IMR-90 (cell line): Measurements from ENCODE around the gene CPED1. TPM values are rescaled to one million over a fixed set of nuclear protein-coding genes. Genes with fewer than 3 reads are reported as not detected.

Experiments
- ATAC-seq: fragments of 200-7000 bp; cut with Tn5 transposase; 2 replicates; pipeline ENCODE4 v1.9.1; 2020; ENCODE audit warnings: low read depth, mild to moderate bottlenecking, moderate library complexity
- BruUV-seq: library from RNA; stranded (reverse); fragments of 400-500 nt; replicated peaks from 2 replicates; lab custom pipeline; 2021; lab: Mats Ljungman, UMichigan
- CTCF ChIA-PET: fragments of 300-600 bp; formaldehyde crosslinking; extraction: SDS; loops from one replicate; lab custom pipeline; 2021; ENCODE audit warnings: antibody characterized with exemption; lab: Yijun Ruan, JAX
- POLR2A ChIA-PET: fragments of 300-600 bp; sonication (Branson Sonifier 250); formaldehyde crosslinking; loops from one replicate; lab custom pipeline; 2022; ENCODE audit warnings: antibody characterized with exemption; ENCODE audit not compliant: unreplicated experiment; lab: Charles Lee
- DNase-seq: peaks from one replicate; pipeline ENCODE4 v3.0.0; 2013
- H2AFZ ChIP-seq: replicated peaks from 2 replicates; pipeline ENCODE3; 2013; ENCODE audit warnings: low read length, mild to moderate bottlenecking; ENCODE audit not compliant: poor library complexity
- H2AK5ac ChIP-seq: 2 replicates; pipeline ENCODE4 v1.6.1; 2013; ENCODE audit warnings: low read depth, low read length, inconsistent platforms
- H2AK9ac ChIP-seq: replicated peaks from 2 replicates; pipeline ENCODE3; 2013; ENCODE audit warnings: mild to moderate bottlenecking, low read depth, low read length, moderate library complexity; ENCODE audit not compliant: poor library complexity
- H2BK120ac ChIP-seq: 2 replicates; pipeline ENCODE4 v1.6.1; 2013; ENCODE audit warnings: low read depth, low read length, inconsistent platforms
- H2BK15ac ChIP-seq: 3 replicates; pipeline ENCODE4 v1.6.1; 2013; ENCODE audit warnings: low read depth, low read length, inconsistent platforms
- H2BK20ac ChIP-seq: 2 replicates; pipeline ENCODE4 v1.6.1; 2013; ENCODE audit warnings: low read depth, mild to moderate bottlenecking, inconsistent platforms, low read length, moderate library complexity
- H2BK5ac ChIP-seq: 2 replicates; pipeline ENCODE4 v1.6.1; 2013; ENCODE audit warnings: mild to moderate bottlenecking, low read depth, low read length, inconsistent platforms; ENCODE audit not compliant: poor library complexity, severe bottlenecking
- H3K14ac ChIP-seq: replicated peaks from 2 replicates; pipeline ENCODE4 v1.6.1; 2013; ENCODE audit warnings: low read depth, low read length, inconsistent platforms
- H3K18ac ChIP-seq: 2 replicates; pipeline ENCODE4 v1.6.1; 2013; ENCODE audit warnings: low read depth, low read length, control low read depth
- H3K23ac ChIP-seq: 2 replicates; pipeline ENCODE4 v1.6.1; 2013; ENCODE audit warnings: low read depth, low read length, inconsistent platforms
- H3K27ac ChIP-seq: 2 replicates; pipeline ENCODE4 v1.5.1; 2013; ENCODE audit warnings: mild to moderate bottlenecking, control low read depth, low read length; ENCODE audit not compliant: insufficient read depth
- H3K27me3 ChIP-seq: 2 replicates; pipeline ENCODE4 v1.6.1; 2013; ENCODE audit warnings: low read length; ENCODE audit not compliant: control insufficient read depth, insufficient read depth
- H3K36me3 ChIP-seq: 2 replicates; pipeline ENCODE4 v1.6.1; 2013; ENCODE audit warnings: low read length, mixed read lengths; ENCODE audit not compliant: control insufficient read depth, insufficient read depth
- H3K4ac ChIP-seq: 2 replicates; pipeline ENCODE4 v1.6.1; 2013; ENCODE audit warnings: low read depth, low read length, inconsistent platforms
- H3K4me1 ChIP-seq: 2 replicates; pipeline ENCODE4 v1.6.1; 2013; ENCODE audit warnings: low read length, mixed read lengths; ENCODE audit not compliant: control insufficient read depth, insufficient read depth
- H3K4me2 ChIP-seq: 2 replicates; pipeline ENCODE4 v1.6.1; 2013; ENCODE audit warnings: low read depth, mild to moderate bottlenecking, control low read depth, low read length, moderate library complexity
- H3K4me3 ChIP-seq: 2 replicates; pipeline ENCODE4 v1.5.1; 2013; ENCODE audit warnings: low read depth, mild to moderate bottlenecking, control low read depth, low read length, moderate library complexity; ENCODE audit not compliant: insufficient read depth
- H3K56ac ChIP-seq: 2 replicates; pipeline ENCODE4 v1.6.1; 2013; ENCODE audit warnings: low read length, inconsistent platforms; ENCODE audit not compliant: insufficient read depth; ENCODE audit errors: extremely low read depth
- H3K79me1 ChIP-seq, 2 experiments: 2 replicates each; pipeline ENCODE4 v1.6.1; 2013; ENCODE audit warnings: low read length in 2 of 2, inconsistent platforms in 1 of 2, low read depth in 1 of 2
- H3K9ac ChIP-seq: 2 replicates; pipeline ENCODE4 v1.6.1; 2013; ENCODE audit warnings: low read depth, low read length, control low read depth
- H3K9me1 ChIP-seq: 2 replicates; pipeline ENCODE4 v1.6.1; 2013; ENCODE audit warnings: low read length, inconsistent platforms; ENCODE audit not compliant: insufficient read depth
- H3K9me3 ChIP-seq: 2 replicates; pipeline ENCODE4 v1.6.1; 2013; ENCODE audit warnings: low read length; ENCODE audit not compliant: control insufficient read depth, insufficient read depth
- H4K20me1 ChIP-seq: 2 replicates; pipeline ENCODE4 v1.6.1; 2013; ENCODE audit warnings: low read length, inconsistent platforms; ENCODE audit not compliant: insufficient read depth
- H4K5ac ChIP-seq: 2 replicates; pipeline ENCODE4 v1.6.1; 2013; ENCODE audit warnings: mild to moderate bottlenecking, low read depth, low read length, control low read depth
- H4K8ac ChIP-seq, 2 experiments: 2 replicates each; pipeline ENCODE4 v1.6.1; 2013; ENCODE audit warnings: low read depth in 2 of 2, low read length in 2 of 2, control low read depth in 1 of 2, inconsistent platforms in 1 of 2
- H4K91ac ChIP-seq: 2 replicates; pipeline ENCODE4 v1.6.1; 2013; ENCODE audit warnings: low read depth, low read length, inconsistent platforms; ENCODE audit not compliant: insufficient read depth
- MAZ ChIP-seq: IDR thresholded peaks from 2 replicates; pipeline ENCODE4 v1.6.1; 2012; ENCODE audit warnings: low read depth, mild to moderate bottlenecking, low read length, improper control_type of control experiment, moderate library complexity, borderline replicate concordance
- POLR2A ChIP-seq: IDR thresholded peaks from 2 replicates; pipeline ENCODE4 v1.6.1; 2012; ENCODE audit warnings: mild to moderate bottlenecking, low read depth, low read length
- RCOR1 ChIP-seq: IDR thresholded peaks from 2 replicates; pipeline ENCODE4 v1.6.1; 2012; ENCODE audit warnings: mild to moderate bottlenecking, low read length, improper control_type of control experiment; ENCODE audit not compliant: insufficient replicate concordance
- SMC3 ChIP-seq: fragments of 150-350 bp; IDR thresholded peaks from 2 replicates; pipeline ENCODE4 v1.6.1; 2016; ENCODE audit warnings: low read depth, mild to moderate bottlenecking, antibody characterized with exemption, low read length, moderate library complexity
- WGBS, 2 experiments: methylation state at CpG; one replicate each; pipeline versions ENCODE4 v1.1.5 to v1.1.7; 2013; ENCODE audit warnings: missing lambda C conversion rate in 2 of 2; ENCODE audit not compliant: insufficient read length in 1 of 2; ENCODE audit errors: extremely low coverage in 2 of 2; 5-methylcytosine and 5-hydroxymethylcytosine counted together
- dilution Hi-C: fragments of 300-500 bp; cut with HindIII; formaldehyde crosslinking; loops from one replicate; pipeline ENCODE4 v1.14.3; 2018; ENCODE audit warnings: low sequenced_read_pairs; ENCODE audit not compliant: unreplicated experiment
- in situ Hi-C: fragments of 300-500 bp; cut with MboI; formaldehyde crosslinking; loops from 3 replicates; pipeline ENCODE4 v1.14.3; 2019; ENCODE audit warnings: low sequenced_read_pairs, inconsistent platforms, mixed read lengths
- intact Hi-C: fragments of 100-400 bp; cut with micrococcal nuclease; formaldehyde crosslinking; loops from 2 replicates; pipeline ENCODE4 v1.10.0; 2022
- polyA plus RNA-seq, 3 experiments: library from polyadenylated mRNA; depleted of rRNA; stranded (reverse); fragments of >200 nt; gene quantifications; 2 replicates each; pipeline ENCODE4 v1.2.3, GENCODE V29; 2012; ENCODE audit warnings: low replicate concordance in 1 of 3
- total RNA-seq: library from RNA; depleted of rRNA; stranded (reverse); fragments of >200 nt; gene quantifications from 2 replicates; pipeline ENCODE4 v1.2.3, GENCODE V29; 2012

CPED1 gene
- total and polyA plus RNA-seq, 2 of the 4 experiments (the other 2 are of a cell fraction): 31.2 to 96.8 TPM

DNA sequence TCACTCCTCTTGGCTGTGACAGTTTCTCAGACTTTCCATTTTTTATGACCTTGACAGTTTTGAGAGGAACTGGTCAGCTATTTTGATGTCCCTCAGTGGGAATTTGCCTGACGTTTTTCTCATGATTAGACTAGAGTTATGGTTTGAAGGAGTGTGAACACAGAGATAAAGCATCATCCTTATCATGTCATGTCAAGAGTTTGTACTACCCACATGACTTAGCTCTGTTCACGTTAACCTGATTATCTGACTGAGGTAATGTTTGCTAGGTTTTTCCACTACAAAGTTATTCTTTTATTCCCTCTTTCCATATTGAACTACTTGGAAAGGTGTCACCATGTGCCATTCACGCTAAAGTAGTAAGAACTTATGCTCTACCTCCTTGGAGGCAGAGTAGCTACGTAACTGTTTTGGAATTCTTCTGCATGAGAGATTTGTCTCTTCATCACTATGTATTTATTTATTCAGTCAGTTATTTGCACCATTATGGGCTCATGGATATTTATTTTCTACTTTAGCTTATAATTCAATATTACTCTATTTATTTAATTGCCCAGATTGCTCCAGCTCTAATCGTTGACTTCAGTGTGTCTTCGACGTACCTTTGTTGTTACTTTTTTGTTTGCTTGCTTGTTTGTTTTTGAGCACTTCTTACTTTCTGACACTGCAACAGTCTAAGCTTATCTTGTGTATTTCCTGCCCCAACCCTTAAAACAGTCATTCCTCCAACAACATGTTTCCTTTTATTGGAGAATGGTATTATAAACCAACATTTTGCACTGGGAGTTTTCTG is 50.4 kb downstream of the CPED1 start:
- Histone ChIP-seq H3K9me3 (no peaks in the 10 kb centered on the region), H3K4ac (no peak overlapping the region), H4K8ac (no peak overlapping the region), H2BK15ac (peak overlapping the region; percentile 27; the same call in 1 of the 3 replicates), H2AK5ac (no peak overlapping the region), H3K27me3 (no peaks in the 10 kb centered on the region), H3K4me3 (no peak overlapping the region), H3K23ac (peak overlapping the region; percentile 24; the same call in 1 of the 2 replicates), H3K56ac (no peak overlapping the region), H3K4me2 (no peak overlapping the region), H3K27ac (no peak overlapping the region), H3K9ac (no peak overlapping the region), H3K79me1 (peaks cover 29 to 52% of the 10 kb centered on the region in 2 experiments), H2BK5ac (no peak overlapping the region), H4K20me1 (no peaks in the 10 kb centered on the region), H2BK120ac (no peak overlapping the region), H2BK20ac (no peak overlapping the region), H4K91ac (no peak overlapping the region), H3K18ac (no peak overlapping the region), H2AK9ac (no peak overlapping the region), H3K9me1 (no peaks in the 10 kb centered on the region; the same call in 1 of the 2 replicates), H2AFZ (no peak overlapping the region), H3K14ac (no peak overlapping the region), H4K5ac (no peak overlapping the region), H3K36me3 (no peaks in the 10 kb centered on the region), H3K4me1 (no peaks in the 10 kb centered on the region)
- dilution Hi-C loops (no loop called here), intact Hi-C loops (no loop called here), in situ Hi-C loops (no loop called here)
- BruUV-seq: no TSS peak
- ATAC-seq (no peak), DNase-seq (no peak)
- no CpG with 5 or more reads among the region's 7 CpGs for WGBS, 2 experiments
- TF ChIP-seq SMC3: no peak
- TF ChIP-seq MAZ: no peak
- no peak for TF ChIP-seq RCOR1
- TF ChIP-seq POLR2A: no peak
- ChIA-PET POLR2A (interaction anchor here (0.5 kb wide), 1 partner anchor 89 kb away, joined by 5 read pairs; the partner anchor contains the start of gene ING3), CTCF (interaction anchor here (0.6 to 1.5 kb wide), 2 partner anchors 37 to 185 kb away, joined by 3 read pairs; no protein-coding TSS in a partner anchor)
